T47D (cell line): ENCODE results near the gene ARHGAP24.

Source experiments
- DNase-seq, 2 experiments: peaks; one replicate each; pipeline versions ENCODE4 v3.0.0 to v3.0.0-alpha.2; 2011 to 2012; ENCODE audit warnings: low read depth in 1 of 2, low spot score in 1 of 2
- JUND ChIP-seq: IDR thresholded peaks from 2 replicates; pipeline ENCODE4 v1.6.1; 2012; ENCODE audit warnings: low read depth
- in situ Hi-C: cut with HindIII; loops from 2 replicates; pipeline ENCODE4 v1.10.0; 2016; ENCODE audit warnings: low sequenced_read_pairs, low pct_unique_long_range_greater_than_20kb

Gene ARHGAP24

GRCh38 chr4:85741381-85741780, 266.4 kb downstream of the ARHGAP24 start:
- in situ Hi-C loops: no loop called here
- no peak for TF ChIP-seq JUND
- no peak for DNase-seq

- in situ Hi-C loops: no loop called here
- DNase-seq: peak in 1 of 2 experiments; percentile 2
Observed at GRCh38 chr4:85741921-85742591, 267.1 kb downstream of the ARHGAP24 start.

GRCh38 chr4:85744950-85745349, 270.0 kb downstream of the ARHGAP24 start:
- in situ Hi-C loops: no loop called here
- no peak for TF ChIP-seq JUND
- DNase-seq: no peak

More at GRCh38 chr4:85741921-85742591, 267.1 kb downstream of the ARHGAP24 start:
- no peak for TF ChIP-seq JUND

- in situ Hi-C loops: no loop called here
- no peak for TF ChIP-seq JUND
- DNase-seq: no peak
Observed at GRCh38 chr4:85745939-85746338, 271.0 kb downstream of the ARHGAP24 start.

GRCh38 chr4:85747882-85748491, 273.0 kb downstream of the ARHGAP24 start:
- DNase-seq: peak; percentile 14 to 75
- in situ Hi-C loops: no loop called here

GRCh38 chr4:85748654-85749053, 273.7 kb downstream of the ARHGAP24 start:
- no peak for TF ChIP-seq JUND
- no peak for DNase-seq
- in situ Hi-C loops: no loop called here

More at GRCh38 chr4:85747882-85748491, 273.0 kb downstream of the ARHGAP24 start:
- no peak for TF ChIP-seq JUND

- no peak for TF ChIP-seq JUND
- DNase-seq: no peak
- in situ Hi-C loops: no loop called here
Observed at GRCh38 chr4:85751866-85752265, 276.9 kb downstream of the ARHGAP24 start.

DNA sequence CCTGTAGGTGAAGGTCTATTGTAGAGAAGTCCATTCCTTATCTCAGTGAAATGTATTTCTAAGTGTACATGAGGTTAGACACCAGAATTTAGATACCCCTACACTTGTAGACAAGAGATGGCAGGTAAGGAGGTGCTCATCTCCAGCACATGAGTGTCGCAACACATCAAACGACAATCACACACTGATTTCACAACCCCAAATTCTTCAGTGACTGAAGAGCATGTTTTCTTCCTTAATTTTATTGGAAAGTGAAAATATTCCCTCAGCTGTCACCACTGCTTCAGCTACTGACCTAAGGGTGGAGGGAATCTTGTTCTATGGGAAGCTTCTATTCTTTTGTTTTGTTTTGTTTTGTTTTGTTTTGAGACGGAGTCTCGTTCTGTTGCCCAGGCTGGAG, 280.3 kb downstream of the ARHGAP24 start:
- no peak for TF ChIP-seq JUND
- DNase-seq: no peak
- in situ Hi-C loops: no loop called here

- in situ Hi-C loops: no loop called here
- DNase-seq: peak in 1 of 2 experiments; percentile 10
- TF ChIP-seq JUND: no peak
Observed at GRCh38 chr4:85756938-85757337, 282.0 kb downstream of the ARHGAP24 start.

DNA sequence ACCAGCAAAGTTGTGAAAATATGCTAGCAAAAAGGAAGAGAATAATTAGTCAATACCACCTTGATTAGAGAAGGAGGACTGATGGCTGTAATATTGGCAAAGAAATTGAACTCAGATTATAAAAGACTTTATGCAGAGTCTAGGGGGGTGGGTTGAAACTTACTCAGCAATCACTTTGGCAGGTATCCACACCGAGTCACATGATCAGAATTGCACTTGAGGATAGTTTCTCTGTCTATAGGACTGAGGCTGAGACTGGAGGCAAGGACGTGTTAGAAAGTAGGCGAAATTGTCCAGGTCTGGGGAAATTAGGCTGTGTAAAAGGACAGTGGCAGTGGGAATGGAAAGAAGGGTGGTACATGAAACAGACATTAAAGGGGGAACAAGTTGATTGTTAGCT, 284.4 kb downstream of the ARHGAP24 start:
- DNase-seq: no peak
- no peak for TF ChIP-seq JUND
- in situ Hi-C loops: no loop called here

DNA sequence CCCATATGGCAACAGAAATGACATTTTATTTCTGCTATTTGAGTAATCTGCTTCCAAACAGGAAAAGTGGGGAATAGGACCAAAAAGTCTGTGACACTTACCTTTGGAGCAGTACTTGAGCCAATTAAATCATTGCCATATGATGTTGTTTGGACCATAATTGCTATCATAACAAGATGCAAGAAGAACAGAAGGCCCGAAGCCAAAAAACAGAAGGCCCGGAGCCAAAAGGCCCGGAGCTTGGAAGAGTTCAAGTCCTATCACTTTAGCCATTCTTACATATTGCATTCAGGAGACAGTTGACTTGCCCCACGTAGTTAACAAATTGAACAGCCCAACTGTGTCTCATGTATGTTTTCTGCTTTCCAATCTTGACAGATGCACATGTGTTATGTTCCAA, 285.6 kb downstream of the ARHGAP24 start:
- DNase-seq: no peak
- no peak for TF ChIP-seq JUND
- in situ Hi-C loops: no loop called here

- no peak for DNase-seq
- in situ Hi-C loops: no loop called here
- TF ChIP-seq JUND: no peak
Observed at GRCh38 chr4:85761803-85762528, 287.0 kb downstream of the ARHGAP24 start.

GRCh38 chr4:85762529-85762871, 287.6 kb downstream of the ARHGAP24 start:
- no peak for TF ChIP-seq JUND
- in situ Hi-C loops: no loop called here
- DNase-seq: no peak
